K562 (cell line): Measurements from ENCODE around the gene CCDC97. TPM values are rescaled to one million over a fixed set of nuclear protein-coding genes. Genes with fewer than 3 reads are reported as not detected.

Experiments
- ATF1 ChIP-seq, 2 experiments: fragments of 450-650 bp in 1 of 2; IDR thresholded peaks; 2 replicates each; pipeline ENCODE4 v1.6.1; 2016; ENCODE audit warnings: missing compliant biosample characterization in 1 of 2, missing genetic modification characterization in 1 of 2
- CSDE1 ChIP-seq, 2 experiments: fragments of 450-650 bp; IDR thresholded peaks; 2 replicates each; pipeline ENCODE4 v1.6.1; 2016; ENCODE audit warnings: mild to moderate bottlenecking in 1 of 2
- EHMT2 ChIP-seq: fragments of 450-650 bp; IDR thresholded peaks from 2 replicates; pipeline ENCODE4 v1.6.1; 2018; ENCODE audit warnings: antibody characterized with exemption
- ETV6 ChIP-seq, 3 experiments: fragments of 150-350 bp in 1 of 3; sonication (generic) in 1 of 3; formaldehyde crosslinking in 1 of 3; IDR thresholded peaks; 2 replicates each; pipeline versions ENCODE4 v1.6.1 to v1.8.0; 2014 to 2022; ENCODE audit warnings: borderline replicate concordance in 2 of 3, low read depth in 2 of 3, antibody characterized with exemption in 1 of 3, low read length in 1 of 3, mild to moderate bottlenecking in 1 of 3, missing genetic modification reagents in 1 of 3
- FOXK2 ChIP-seq, 2 experiments: fragments of 450-650 bp; IDR thresholded peaks in 1 of 2; conservative IDR thresholded peaks in 1 of 2; 2 replicates each; pipeline ENCODE4 v1.6.1; 2016; ENCODE audit warnings: low read depth in 2 of 2, mild to moderate bottlenecking in 1 of 2
- HDAC6 ChIP-seq: IDR thresholded peaks from 2 replicates; pipeline ENCODE4 v1.6.1; 2012; ENCODE audit warnings: low read depth, mild to moderate bottlenecking, control low read depth, inconsistent platforms, low read length, moderate library complexity
- KAT7 ChIP-seq: sonication (generic); formaldehyde crosslinking; IDR thresholded peaks from 2 replicates; pipeline ENCODE4 v1.8.0; 2022; ENCODE audit warnings: missing genetic modification reagents, mild to moderate bottlenecking, borderline replicate concordance
- KDM5B ChIP-seq: fragments of 200-600 bp; sonication (generic); IDR thresholded peaks from 2 replicates; pipeline ENCODE4 v1.6.1; 2012; ENCODE audit warnings: low read depth, mild to moderate bottlenecking, moderate library complexity, low read length, control low read depth, inconsistent platforms; ENCODE audit not compliant: insufficient replicate concordance
- NCOA1 ChIP-seq: fragments of 450-650 bp; IDR thresholded peaks from 2 replicates; pipeline ENCODE4 v1.6.1; 2016; ENCODE audit warnings: low read depth
- NFYB ChIP-seq: IDR thresholded peaks from 2 replicates; pipeline ENCODE4 v1.6.1; 2011; ENCODE audit warnings: mild to moderate bottlenecking, moderate library complexity; ENCODE audit not compliant: insufficient read length; ENCODE audit errors: extremely low read depth
- POLR2A ChIP-seq: fragments of 450-650 bp; conservative IDR thresholded peaks from 2 replicates; pipeline ENCODE4 v1.6.1; 2016
- RAD51 ChIP-seq: fragments of 450-650 bp; IDR thresholded peaks from 2 replicates; pipeline ENCODE4 v1.7.1; 2016; ENCODE audit warnings: low read depth, mild to moderate bottlenecking, borderline replicate concordance
- SUPT5H ChIP-seq: fragments of 450-650 bp; IDR thresholded peaks from 2 replicates; pipeline ENCODE4 v1.6.1; 2016
- polyA plus RNA-seq, 8 experiments: library from polyadenylated mRNA; depleted of rRNA in 4 of 8; stranded (reverse) in 5 of 8; unstranded in 3 of 8; fragments of >200 nt; fragmentation: Nextera tagmentation in 2 of 8; fragmentation: Illumina TruSeq in 1 of 8; extraction: Ambion mirVana in 2 of 8; extraction: Trizol in 1 of 8; gene quantifications; 2 replicates each; pipeline versions ENCODE4 v1.2.1 to v1.2.3, GENCODE V29; 2011 to 2014; ENCODE audit warnings: inconsistent platforms in 1 of 8, missing spikeins in 1 of 8
- total RNA-seq, 7 experiments: library from RNA; depleted of rRNA in 6 of 7; stranded (reverse); fragments of >200 nt in 6 of 7; fragmentation: Illumina TruSeq in 2 of 7; extraction: Trizol in 2 of 7; gene quantifications; 2 replicates each; pipeline versions ENCODE4 v1.2.1 to v1.2.3, GENCODE V29; 2011 to 2021; ENCODE audit warnings: low replicate concordance in 1 of 7
- TF ChIP-seq, protein P1 (sequence below): fragments of 250-450 bp; sonication (Bioruptor Pico); IDR thresholded peaks from 2 replicates; pipeline ENCODE4 v1.4.0; 2020
- TF ChIP-seq, protein P2 (sequence below): fragments of 450-650 bp; IDR thresholded peaks from 2 replicates; pipeline ENCODE4 v1.6.1; 2016; ENCODE audit warnings: low read depth, mild to moderate bottlenecking, moderate library complexity
- TF ChIP-seq, protein P3 (sequence below), 3 experiments: fragments of 200-800 bp in 1 of 3; sonication (Bioruptor generic) in 1 of 3; sonication (generic) in 1 of 3; formaldehyde crosslinking in 1 of 3; IDR thresholded peaks; 2 replicates each; pipeline versions ENCODE4 v1.6.1 to v1.8.0; 2016 to 2022; ENCODE audit warnings: mild to moderate bottlenecking in 2 of 3, missing compliant biosample characterization in 2 of 3, missing genetic modification characterization in 2 of 3, missing genetic modification reagents in 1 of 3
- TF ChIP-seq, protein P4 (sequence below): fragments of 450-650 bp; IDR thresholded peaks from 2 replicates; pipeline ENCODE4 v1.6.1; 2018; ENCODE audit not compliant: partially characterized antibody

Gene CCDC97
- total and polyA plus RNA-seq, 9 of the 15 experiments (the other 6 are each of a cell fraction or from before 2014, with no cell fraction given) = 0.60 to 16.5 (median 7.0) TPM

DNA sequence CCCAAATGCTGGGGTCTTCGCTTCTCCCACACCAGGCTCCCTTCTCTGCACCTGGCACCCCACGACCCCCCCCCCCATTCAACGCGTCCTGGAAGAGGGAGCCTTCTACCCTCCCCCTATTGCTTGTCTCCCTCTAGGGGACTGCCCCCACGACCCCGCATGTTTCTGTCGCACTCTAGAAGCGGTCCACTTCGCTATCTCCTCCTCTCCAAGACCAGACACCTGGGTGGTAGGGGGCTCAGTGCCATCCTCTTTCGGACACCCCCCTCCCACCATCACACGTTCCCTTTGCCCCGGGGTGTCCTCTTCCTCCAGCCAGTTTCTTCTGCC is 42.3 kb downstream of the CCDC97 start (continued):
- TF ChIP-seq, protein P1, sequence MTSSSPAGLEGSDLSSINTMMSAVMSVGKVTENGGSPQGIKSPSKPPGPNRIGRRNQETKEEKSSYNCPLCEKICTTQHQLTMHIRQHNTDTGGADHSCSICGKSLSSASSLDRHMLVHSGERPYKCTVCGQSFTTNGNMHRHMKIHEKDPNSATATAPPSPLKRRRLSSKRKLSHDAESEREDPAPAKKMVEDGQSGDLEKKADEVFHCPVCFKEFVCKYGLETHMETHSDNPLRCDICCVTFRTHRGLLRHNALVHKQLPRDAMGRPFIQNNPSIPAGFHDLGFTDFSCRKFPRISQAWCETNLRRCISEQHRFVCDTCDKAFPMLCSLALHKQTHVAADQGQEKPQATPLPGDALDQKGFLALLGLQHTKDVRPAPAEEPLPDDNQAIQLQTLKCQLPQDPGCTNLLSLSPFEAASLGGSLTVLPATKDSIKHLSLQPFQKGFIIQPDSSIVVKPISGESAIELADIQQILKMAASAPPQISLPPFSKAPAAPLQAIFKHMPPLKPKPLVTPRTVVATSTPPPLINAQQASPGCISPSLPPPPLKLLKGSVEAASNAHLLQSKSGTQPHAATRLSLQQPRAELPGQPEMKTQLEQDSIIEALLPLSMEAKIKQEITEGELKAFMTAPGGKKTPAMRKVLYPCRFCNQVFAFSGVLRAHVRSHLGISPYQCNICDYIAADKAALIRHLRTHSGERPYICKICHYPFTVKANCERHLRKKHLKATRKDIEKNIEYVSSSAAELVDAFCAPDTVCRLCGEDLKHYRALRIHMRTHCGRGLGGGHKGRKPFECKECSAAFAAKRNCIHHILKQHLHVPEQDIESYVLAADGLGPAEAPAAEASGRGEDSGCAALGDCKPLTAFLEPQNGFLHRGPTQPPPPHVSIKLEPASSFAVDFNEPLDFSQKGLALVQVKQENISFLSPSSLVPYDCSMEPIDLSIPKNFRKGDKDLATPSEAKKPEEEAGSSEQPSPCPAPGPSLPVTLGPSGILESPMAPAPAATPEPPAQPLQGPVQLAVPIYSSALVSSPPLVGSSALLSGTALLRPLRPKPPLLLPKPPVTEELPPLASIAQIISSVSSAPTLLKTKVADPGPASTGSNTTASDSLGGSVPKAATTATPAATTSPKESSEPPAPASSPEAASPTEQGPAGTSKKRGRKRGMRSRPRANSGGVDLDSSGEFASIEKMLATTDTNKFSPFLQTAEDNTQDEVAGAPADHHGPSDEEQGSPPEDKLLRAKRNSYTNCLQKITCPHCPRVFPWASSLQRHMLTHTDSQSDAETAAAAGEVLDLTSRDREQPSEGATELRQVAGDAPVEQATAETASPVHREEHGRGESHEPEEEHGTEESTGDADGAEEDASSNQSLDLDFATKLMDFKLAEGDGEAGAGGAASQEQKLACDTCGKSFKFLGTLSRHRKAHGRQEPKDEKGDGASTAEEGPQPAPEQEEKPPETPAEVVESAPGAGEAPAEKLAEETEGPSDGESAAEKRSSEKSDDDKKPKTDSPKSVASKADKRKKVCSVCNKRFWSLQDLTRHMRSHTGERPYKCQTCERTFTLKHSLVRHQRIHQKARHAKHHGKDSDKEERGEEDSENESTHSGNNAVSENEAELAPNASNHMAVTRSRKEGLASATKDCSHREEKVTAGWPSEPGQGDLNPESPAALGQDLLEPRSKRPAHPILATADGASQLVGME (CRISPR knock-in tag) = no peak
- TF ChIP-seq POLR2A = peak; percentile 7
- no peak for TF ChIP-seq CSDE1 (IDR thresholded peaks at IDR 0.05)
- TF ChIP-seq NCOA1 = no peak
- no peak for TF ChIP-seq HDAC6
- TF ChIP-seq, protein P2, sequence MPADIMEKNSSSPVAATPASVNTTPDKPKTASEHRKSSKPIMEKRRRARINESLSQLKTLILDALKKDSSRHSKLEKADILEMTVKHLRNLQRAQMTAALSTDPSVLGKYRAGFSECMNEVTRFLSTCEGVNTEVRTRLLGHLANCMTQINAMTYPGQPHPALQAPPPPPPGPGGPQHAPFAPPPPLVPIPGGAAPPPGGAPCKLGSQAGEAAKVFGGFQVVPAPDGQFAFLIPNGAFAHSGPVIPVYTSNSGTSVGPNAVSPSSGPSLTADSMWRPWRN = no peak
- TF ChIP-seq, protein P3, sequence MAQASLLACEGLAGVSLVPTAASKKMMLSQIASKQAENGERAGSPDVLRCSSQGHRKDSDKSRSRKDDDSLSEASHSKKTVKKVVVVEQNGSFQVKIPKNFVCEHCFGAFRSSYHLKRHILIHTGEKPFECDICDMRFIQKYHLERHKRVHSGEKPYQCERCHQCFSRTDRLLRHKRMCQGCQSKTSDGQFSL (CRISPR knock-in tag; IDR thresholded peaks at IDR 0.05) = peak; percentile 70; the same call in 1 of the 2 replicates
- TF ChIP-seq, protein P3 (tag; IDR thresholded peaks at IDR 0.05) = no peak
- TF ChIP-seq FOXK2 (conservative IDR thresholded peaks at IDR 0.05 in 1 of 2, IDR thresholded peaks at IDR 0.05 in 1 of 2; ENCODE audit: low read depth in 2 of 2) = peak in 1 of 2 experiments; percentile 43; a peak in 1 of 4 replicates
- TF ChIP-seq ATF1 (CRISPR knock-in tag; IDR thresholded peaks at IDR 0.05) = no peak
- no peak for TF ChIP-seq ATF1 (tag; IDR thresholded peaks at IDR 0.05)
- TF ChIP-seq, protein P4, sequence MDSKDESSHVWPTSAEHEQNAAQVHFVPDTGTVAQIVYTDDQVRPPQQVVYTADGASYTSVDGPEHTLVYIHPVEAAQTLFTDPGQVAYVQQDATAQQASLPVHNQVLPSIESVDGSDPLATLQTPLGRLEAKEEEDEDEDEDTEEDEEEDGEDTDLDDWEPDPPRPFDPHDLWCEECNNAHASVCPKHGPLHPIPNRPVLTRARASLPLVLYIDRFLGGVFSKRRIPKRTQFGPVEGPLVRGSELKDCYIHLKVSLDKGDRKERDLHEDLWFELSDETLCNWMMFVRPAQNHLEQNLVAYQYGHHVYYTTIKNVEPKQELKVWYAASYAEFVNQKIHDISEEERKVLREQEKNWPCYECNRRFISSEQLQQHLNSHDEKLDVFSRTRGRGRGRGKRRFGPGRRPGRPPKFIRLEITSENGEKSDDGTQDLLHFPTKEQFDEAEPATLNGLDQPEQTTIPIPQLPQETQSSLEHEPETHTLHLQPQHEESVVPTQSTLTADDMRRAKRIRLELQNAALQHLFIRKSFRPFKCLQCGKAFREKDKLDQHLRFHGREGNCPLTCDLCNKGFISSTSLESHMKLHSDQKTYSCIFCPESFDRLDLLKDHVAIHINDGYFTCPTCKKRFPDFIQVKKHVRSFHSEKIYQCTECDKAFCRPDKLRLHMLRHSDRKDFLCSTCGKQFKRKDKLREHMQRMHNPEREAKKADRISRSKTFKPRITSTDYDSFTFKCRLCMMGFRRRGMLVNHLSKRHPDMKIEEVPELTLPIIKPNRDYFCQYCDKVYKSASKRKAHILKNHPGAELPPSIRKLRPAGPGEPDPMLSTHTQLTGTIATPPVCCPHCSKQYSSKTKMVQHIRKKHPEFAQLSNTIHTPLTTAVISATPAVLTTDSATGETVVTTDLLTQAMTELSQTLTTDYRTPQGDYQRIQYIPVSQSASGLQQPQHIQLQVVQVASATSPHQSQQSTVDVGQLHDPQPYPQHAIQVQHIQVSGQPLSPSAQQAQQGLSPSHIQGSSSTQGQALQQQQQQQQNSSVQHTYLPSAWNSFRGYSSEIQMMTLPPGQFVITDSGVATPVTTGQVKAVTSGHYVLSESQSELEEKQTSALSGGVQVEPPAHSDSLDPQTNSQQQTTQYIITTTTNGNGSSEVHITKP = peak; percentile 89
- TF ChIP-seq KAT7 (CRISPR knock-in tag) = no peak
- TF ChIP-seq NFYB = no peak
- peak; percentile 27 for TF ChIP-seq KDM5B
- TF ChIP-seq SUPT5H = 0 out of 2 replicates have a peak, but pooled peaks have one; percentile 11
- no peak for TF ChIP-seq RAD51
- TF ChIP-seq ETV6 (IDR thresholded peaks at IDR 0.05; ENCODE audit: borderline replicate concordance in 1 of 2, low read depth in 2 of 2, low read length in 1 of 2) = no peak
- TF ChIP-seq ETV6 (CRISPR knock-in tag; IDR thresholded peaks at IDR 0.05; ENCODE audit: borderline replicate concordance) = no peak
- no peak for TF ChIP-seq EHMT2
